Suprapubic skin (tissue), 4 donors: ENCODE measurements around the gene SERPIND1.

Experiments used
- CTCF ChIP-seq, 2 donors: fragments of 200-600 bp in 1 of 2; fragments of 450-650 bp in 1 of 2; sonication (generic) in 1 of 2; IDR thresholded peaks; one replicate each; pipeline ENCODE4 v1.5.1; 2016 to 2019; ENCODE audit warnings: antibody characterized with exemption in 2 of 2, mild to moderate bottlenecking in 1 of 2, moderate library complexity in 1 of 2
- EP300 ChIP-seq: sonication (generic); formaldehyde crosslinking; IDR thresholded peaks from one replicate; pipeline ENCODE4 v1.6.1; 2017; ENCODE audit warnings: antibody characterized with exemption
- POLR2A ChIP-seq, 2 donors: fragments of 450-650 bp; IDR thresholded peaks; one replicate each; pipeline ENCODE4 v1.6.1; 2017; ENCODE audit warnings: antibody characterized with exemption in 2 of 2, mild to moderate bottlenecking in 2 of 2, moderate library complexity in 2 of 2
- POLR2AphosphoS5 ChIP-seq, 3 donors: sonication (generic); formaldehyde crosslinking; IDR thresholded peaks; one replicate each; pipeline ENCODE4 v1.6.1; 2017; ENCODE audit warnings: antibody characterized with exemption in 3 of 3

GRCh38 chr22:20751185-20751851 is 22.6 kb upstream of the SERPIND1 start:
- no peak for TF ChIP-seq CTCF (IDR thresholded peaks at IDR 0.05)
- TF ChIP-seq POLR2A (IDR thresholded peaks at IDR 0.05), result no peak
- TF ChIP-seq POLR2AphosphoS5 (IDR thresholded peaks at IDR 0.05), result no peak
- TF ChIP-seq EP300, result no peak
